ENCODE data around the gene SERTAD4. TPM values are rescaled to one million over a fixed set of nuclear protein-coding genes. Genes with fewer than 3 reads are reported as not detected.

Gene SERTAD4
- total and polyA plus RNA-seq, 2 experiments from 2014 or later = 1.3 to 1.6 TPM

- Histone ChIP-seq H3F3A (replicated peaks; ENCODE audit: low read depth) (peaks cover 11% of the 10 kb centered on the region; the same call in 1 of the 2 replicates), H3K27ac (ENCODE audit: low read depth) (no peak overlapping the region; the same call in 1 of the 2 replicates), H3K36me3 (ENCODE audit: insufficient read depth) (no peaks in the 10 kb centered on the region), H3K4me3 (peak overlapping the region; percentile 68), H3K27me3 (ENCODE audit: insufficient read depth) (peaks cover 47% of the 10 kb centered on the region), H3K4me1 (ENCODE audit: insufficient read depth) (peaks cover 23% of the 10 kb centered on the region), H3K4me2 (peak overlapping the region; percentile 92), H3K9me2 (ENCODE audit: insufficient read depth) (no peaks in the 10 kb centered on the region), H2AFZ (no peak overlapping the region; the same call in 1 of the 2 replicates), H4K20me1 (replicated peaks; ENCODE audit: insufficient read depth) (no peaks in the 10 kb centered on the region), H3K79me2 (replicated peaks; ENCODE audit: insufficient read depth) (no peaks in the 10 kb centered on the region)
- Mint-ChIP-seq H3K4me1 (peaks cover 32% of the 10 kb centered on the region), H3K4me3 (peak overlapping the region; percentile 89), H3K27ac (no peak overlapping the region), H3K27me3 (ENCODE audit: insufficient read depth, low read depth, poor library complexity) (peaks cover 18% of the 10 kb centered on the region), H3K9me3 (no peaks in the 10 kb centered on the region), H3K36me3 (ENCODE audit: low read depth) (no peaks in the 10 kb centered on the region)
- DNase-seq (ENCODE audit: low spot score) = peak; percentile 92
- peak; percentile 59 for ATAC-seq
- TF ChIP-seq EZH2phosphoT487 (IDR thresholded peaks at IDR 0.05; ENCODE audit: unreplicated experiment) (no peak), JUNB (IDR thresholded peaks at IDR 0.05; ENCODE audit: unreplicated experiment) (no peak), NANOG (IDR thresholded peaks at IDR 0.05; ENCODE audit: borderline replicate concordance) (no peak), CREB1 (CRISPR knock-in tag; IDR thresholded peaks at IDR 0.05; ENCODE audit: low read depth) (peak; percentile 78), POLR2AphosphoS5 (IDR thresholded peaks at IDR 0.05; ENCODE audit: low read depth) (peak; percentile 50), ZNF331 (CRISPR knock-in tag; IDR thresholded peaks at IDR 0.05; ENCODE audit: low read depth) (no peak)
- TF ChIP-seq, protein P1, sequence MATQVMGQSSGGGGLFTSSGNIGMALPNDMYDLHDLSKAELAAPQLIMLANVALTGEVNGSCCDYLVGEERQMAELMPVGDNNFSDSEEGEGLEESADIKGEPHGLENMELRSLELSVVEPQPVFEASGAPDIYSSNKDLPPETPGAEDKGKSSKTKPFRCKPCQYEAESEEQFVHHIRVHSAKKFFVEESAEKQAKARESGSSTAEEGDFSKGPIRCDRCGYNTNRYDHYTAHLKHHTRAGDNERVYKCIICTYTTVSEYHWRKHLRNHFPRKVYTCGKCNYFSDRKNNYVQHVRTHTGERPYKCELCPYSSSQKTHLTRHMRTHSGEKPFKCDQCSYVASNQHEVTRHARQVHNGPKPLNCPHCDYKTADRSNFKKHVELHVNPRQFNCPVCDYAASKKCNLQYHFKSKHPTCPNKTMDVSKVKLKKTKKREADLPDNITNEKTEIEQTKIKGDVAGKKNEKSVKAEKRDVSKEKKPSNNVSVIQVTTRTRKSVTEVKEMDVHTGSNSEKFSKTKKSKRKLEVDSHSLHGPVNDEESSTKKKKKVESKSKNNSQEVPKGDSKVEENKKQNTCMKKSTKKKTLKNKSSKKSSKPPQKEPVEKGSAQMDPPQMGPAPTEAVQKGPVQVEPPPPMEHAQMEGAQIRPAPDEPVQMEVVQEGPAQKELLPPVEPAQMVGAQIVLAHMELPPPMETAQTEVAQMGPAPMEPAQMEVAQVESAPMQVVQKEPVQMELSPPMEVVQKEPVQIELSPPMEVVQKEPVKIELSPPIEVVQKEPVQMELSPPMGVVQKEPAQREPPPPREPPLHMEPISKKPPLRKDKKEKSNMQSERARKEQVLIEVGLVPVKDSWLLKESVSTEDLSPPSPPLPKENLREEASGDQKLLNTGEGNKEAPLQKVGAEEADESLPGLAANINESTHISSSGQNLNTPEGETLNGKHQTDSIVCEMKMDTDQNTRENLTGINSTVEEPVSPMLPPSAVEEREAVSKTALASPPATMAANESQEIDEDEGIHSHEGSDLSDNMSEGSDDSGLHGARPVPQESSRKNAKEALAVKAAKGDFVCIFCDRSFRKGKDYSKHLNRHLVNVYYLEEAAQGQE (IDR thresholded peaks at IDR 0.05; ENCODE audit: unreplicated experiment) = no peak
Measured at GRCh38 chr1:210252621-210253051, 20.0 kb downstream of the SERTAD4 start.

DNA sequence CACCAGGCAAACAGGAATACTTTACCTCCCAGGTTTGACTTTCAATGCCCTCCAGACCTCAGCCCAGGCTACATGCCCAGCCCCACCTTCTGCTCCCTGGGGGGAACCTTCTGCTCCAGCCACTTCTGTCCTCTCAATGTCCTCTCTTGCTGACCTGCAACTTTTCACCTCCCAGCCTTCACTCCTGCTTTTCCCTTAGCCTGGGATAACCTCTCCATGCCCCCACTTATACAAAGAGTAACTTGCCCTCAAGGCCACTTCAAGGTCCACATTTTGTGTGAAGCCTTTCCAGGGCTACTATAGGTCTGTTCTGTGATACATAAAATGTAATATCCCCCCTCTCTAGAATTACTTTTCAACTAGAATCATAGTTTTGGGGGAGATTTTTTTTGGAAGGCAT lies 21.7 kb downstream of the SERTAD4 start:
- Histone ChIP-seq H2AFZ (no peak overlapping the region), H3K9me2 (ENCODE audit: insufficient read depth) (no peaks in the 10 kb centered on the region), H3K27me3 (ENCODE audit: insufficient read depth) (peaks cover 43% of the 10 kb centered on the region), H3F3A (replicated peaks; ENCODE audit: low read depth) (peaks cover 11% of the 10 kb centered on the region; the same call in 1 of the 2 replicates), H4K20me1 (replicated peaks; ENCODE audit: insufficient read depth) (no peaks in the 10 kb centered on the region), H3K4me2 (no peak overlapping the region), H3K4me3 (no peak overlapping the region), H3K4me1 (ENCODE audit: insufficient read depth) (peaks cover 24% of the 10 kb centered on the region), H3K79me2 (replicated peaks; ENCODE audit: insufficient read depth) (no peaks in the 10 kb centered on the region), H3K36me3 (ENCODE audit: insufficient read depth) (no peaks in the 10 kb centered on the region), H3K27ac (ENCODE audit: low read depth) (no peak overlapping the region)
- no peak overlapping the region for H3K27ac Mint-ChIP-seq
- H3K4me1 Mint-ChIP-seq = peaks cover 33% of the 10 kb centered on the region
- DNase-seq (ENCODE audit: low spot score) = no peak
- H3K27me3 Mint-ChIP-seq (ENCODE audit: insufficient read depth, low read depth, poor library complexity) = peaks cover 18% of the 10 kb centered on the region
- no peak overlapping the region; the same call in 2 of the 3 replicates for H3K4me3 Mint-ChIP-seq
- H3K36me3 Mint-ChIP-seq (ENCODE audit: low read depth) = no peaks in the 10 kb centered on the region
- ATAC-seq = no peak
- no peaks in the 10 kb centered on the region for H3K9me3 Mint-ChIP-seq
- TF ChIP-seq NANOG (IDR thresholded peaks at IDR 0.05; ENCODE audit: borderline replicate concordance) (no peak), STAT1 (IDR thresholded peaks at IDR 0.05; ENCODE audit: unreplicated experiment) (no peak)
- TF ChIP-seq, protein P2, sequence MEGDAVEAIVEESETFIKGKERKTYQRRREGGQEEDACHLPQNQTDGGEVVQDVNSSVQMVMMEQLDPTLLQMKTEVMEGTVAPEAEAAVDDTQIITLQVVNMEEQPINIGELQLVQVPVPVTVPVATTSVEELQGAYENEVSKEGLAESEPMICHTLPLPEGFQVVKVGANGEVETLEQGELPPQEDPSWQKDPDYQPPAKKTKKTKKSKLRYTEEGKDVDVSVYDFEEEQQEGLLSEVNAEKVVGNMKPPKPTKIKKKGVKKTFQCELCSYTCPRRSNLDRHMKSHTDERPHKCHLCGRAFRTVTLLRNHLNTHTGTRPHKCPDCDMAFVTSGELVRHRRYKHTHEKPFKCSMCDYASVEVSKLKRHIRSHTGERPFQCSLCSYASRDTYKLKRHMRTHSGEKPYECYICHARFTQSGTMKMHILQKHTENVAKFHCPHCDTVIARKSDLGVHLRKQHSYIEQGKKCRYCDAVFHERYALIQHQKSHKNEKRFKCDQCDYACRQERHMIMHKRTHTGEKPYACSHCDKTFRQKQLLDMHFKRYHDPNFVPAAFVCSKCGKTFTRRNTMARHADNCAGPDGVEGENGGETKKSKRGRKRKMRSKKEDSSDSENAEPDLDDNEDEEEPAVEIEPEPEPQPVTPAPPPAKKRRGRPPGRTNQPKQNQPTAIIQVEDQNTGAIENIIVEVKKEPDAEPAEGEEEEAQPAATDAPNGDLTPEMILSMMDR (conservative IDR thresholded peaks at IDR 0.05; ENCODE audit: low read depth in 2 of 2) = no peak
- TF ChIP-seq, protein P3, sequence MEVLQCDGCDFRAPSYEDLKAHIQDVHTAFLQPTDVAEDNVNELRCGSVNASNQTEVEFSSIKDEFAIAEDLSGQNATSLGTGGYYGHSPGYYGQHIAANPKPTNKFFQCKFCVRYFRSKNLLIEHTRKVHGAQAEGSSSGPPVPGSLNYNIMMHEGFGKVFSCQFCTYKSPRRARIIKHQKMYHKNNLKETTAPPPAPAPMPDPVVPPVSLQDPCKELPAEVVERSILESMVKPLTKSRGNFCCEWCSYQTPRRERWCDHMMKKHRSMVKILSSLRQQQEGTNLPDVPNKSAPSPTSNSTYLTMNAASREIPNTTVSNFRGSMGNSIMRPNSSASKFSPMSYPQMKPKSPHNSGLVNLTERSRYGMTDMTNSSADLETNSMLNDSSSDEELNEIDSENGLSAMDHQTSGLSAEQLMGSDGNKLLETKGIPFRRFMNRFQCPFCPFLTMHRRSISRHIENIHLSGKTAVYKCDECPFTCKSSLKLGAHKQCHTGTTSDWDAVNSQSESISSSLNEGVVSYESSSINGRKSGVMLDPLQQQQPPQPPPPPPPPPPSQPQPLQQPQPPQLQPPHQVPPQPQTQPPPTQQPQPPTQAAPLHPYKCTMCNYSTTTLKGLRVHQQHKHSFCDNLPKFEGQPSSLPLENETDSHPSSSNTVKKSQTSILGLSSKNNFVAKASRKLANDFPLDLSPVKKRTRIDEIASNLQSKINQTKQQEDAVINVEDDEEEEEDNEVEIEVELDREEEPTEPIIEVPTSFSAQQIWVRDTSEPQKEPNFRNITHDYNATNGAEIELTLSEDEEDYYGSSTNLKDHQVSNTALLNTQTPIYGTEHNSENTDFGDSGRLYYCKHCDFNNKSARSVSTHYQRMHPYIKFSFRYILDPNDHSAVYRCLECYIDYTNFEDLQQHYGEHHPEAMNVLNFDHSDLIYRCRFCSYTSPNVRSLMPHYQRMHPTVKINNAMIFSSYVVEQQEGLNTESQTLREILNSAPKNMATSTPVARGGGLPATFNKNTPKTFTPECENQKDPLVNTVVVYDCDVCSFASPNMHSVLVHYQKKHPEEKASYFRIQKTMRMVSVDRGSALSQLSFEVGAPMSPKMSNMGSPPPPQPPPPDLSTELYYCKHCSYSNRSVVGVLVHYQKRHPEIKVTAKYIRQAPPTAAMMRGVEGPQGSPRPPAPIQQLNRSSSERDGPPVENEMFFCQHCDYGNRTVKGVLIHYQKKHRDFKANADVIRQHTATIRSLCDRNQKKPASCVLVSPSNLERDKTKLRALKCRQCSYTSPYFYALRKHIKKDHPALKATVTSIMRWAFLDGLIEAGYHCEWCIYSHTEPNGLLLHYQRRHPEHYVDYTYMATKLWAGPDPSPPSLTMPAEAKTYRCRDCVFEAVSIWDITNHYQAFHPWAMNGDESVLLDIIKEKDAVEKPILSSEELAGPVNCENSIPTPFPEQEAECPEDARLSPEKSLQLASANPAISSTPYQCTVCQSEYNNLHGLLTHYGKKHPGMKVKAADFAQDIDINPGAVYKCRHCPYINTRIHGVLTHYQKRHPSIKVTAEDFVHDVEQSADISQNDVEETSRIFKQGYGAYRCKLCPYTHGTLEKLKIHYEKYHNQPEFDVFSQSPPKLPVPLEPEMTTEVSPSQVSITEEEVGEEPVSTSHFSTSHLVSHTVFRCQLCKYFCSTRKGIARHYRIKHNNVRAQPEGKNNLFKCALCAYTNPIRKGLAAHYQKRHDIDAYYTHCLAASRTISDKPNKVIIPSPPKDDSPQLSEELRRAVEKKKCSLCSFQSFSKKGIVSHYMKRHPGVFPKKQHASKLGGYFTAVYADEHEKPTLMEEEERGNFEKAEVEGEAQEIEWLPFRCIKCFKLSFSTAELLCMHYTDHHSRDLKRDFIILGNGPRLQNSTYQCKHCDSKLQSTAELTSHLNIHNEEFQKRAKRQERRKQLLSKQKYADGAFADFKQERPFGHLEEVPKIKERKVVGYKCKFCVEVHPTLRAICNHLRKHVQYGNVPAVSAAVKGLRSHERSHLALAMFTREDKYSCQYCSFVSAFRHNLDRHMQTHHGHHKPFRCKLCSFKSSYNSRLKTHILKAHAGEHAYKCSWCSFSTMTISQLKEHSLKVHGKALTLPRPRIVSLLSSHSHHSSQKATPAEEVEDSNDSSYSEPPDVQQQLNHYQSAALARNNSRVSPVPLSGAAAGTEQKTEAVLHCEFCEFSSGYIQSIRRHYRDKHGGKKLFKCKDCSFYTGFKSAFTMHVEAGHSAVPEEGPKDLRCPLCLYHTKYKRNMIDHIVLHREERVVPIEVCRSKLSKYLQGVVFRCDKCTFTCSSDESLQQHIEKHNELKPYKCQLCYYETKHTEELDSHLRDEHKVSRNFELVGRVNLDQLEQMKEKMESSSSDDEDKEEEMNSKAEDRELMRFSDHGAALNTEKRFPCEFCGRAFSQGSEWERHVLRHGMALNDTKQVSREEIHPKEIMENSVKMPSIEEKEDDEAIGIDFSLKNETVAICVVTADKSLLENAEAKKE (CRISPR knock-in tag; IDR thresholded peaks at IDR 0.05) = no peak
